Erythroblast (primary cell): ENCODE data around the gene RNF217.

Experiments used
- GATA1 ChIP-seq: IDR thresholded peaks from 2 replicates; pipeline ENCODE4 v1.6.1; 2011; ENCODE audit warnings: low read depth, mild to moderate bottlenecking, control low read depth, low read length, moderate library complexity
- POLR2A ChIP-seq: IDR thresholded peaks from 2 replicates; pipeline ENCODE4 v1.6.1; 2011; ENCODE audit warnings: mild to moderate bottlenecking, low read length

DNA sequence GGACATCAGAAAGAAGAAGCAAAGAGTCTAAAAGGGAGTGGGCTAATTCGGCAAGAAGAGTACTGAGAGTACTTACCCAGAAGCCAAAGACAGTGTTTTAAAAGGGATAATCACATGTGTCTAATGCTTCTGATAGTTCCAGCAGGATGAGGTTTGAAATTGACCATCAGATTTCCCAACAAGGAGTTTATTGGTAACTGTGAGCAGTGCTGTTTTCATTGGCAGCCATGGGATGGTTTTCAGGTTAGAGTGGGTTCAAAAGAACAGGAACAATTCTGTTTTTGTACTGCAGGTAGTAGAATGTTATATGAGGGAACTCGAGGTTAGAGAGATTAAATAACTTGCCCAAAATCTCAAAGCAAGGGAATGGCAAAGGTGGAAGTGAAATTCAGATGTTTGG, 8.5 kb downstream of the RNF217 start:
- TF ChIP-seq POLR2A (no peak), GATA1 (no peak)
